Esophagus muscularis mucosa (tissue), 3 donors: ENCODE data around the gene PIGU.

Source experiments
- EP300 ChIP-seq: sonication (generic); formaldehyde crosslinking; IDR thresholded peaks from one replicate; pipeline ENCODE4 v1.6.1; 2017; ENCODE audit warnings: antibody characterized with exemption
- POLR2A ChIP-seq: fragments of 450-650 bp; IDR thresholded peaks from one replicate; pipeline ENCODE4 v1.6.1; 2017; ENCODE audit warnings: antibody characterized with exemption, moderate library complexity, mild to moderate bottlenecking, low read depth
- POLR2AphosphoS5 ChIP-seq, 2 donors: sonication (generic); formaldehyde crosslinking; IDR thresholded peaks; one replicate each; pipeline ENCODE4 v1.6.1; 2017; ENCODE audit warnings: antibody characterized with exemption in 2 of 2

- TF ChIP-seq EP300 (no peak), POLR2AphosphoS5 (IDR thresholded peaks at IDR 0.05) (no peak), POLR2A (no peak)
These were observed 14.9 kb upstream of the PIGU start for GRCh38 chr20:34691838-34692237.
